ENCODE measurements around the gene AICDA. TPM values are rescaled to one million over a fixed set of nuclear protein-coding genes. Genes with fewer than 3 reads are reported as not detected.

AICDA gene
- polyA plus RNA-seq, 1 of the 3 experiments (the other 2 are of a cell fraction): not detected

DNA sequence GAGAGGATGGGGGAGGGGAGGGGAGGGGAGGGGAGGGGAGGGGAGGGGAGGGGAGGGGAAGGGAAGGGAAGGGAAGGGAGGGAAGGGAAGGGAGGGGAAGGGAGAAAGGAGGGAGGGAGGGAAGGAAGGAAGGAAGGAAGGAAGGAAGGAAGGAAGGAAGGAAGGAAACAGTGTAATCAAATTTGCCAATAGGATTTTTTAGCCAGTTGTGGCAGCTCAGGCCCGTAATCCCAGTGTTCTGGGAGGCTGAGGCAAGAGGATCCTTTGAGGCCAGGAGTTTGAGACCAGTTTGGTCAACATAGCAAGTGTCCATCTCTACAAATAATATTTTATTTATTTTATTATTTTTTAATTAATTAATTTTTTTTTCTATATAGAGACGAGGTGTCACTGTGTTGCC, 19.4 kb downstream of the AICDA start:
- no peaks in the 10 kb centered on the region for H3K36me3 ChIP-seq (replicated peaks in 1 of 2; ENCODE audit: control insufficient read depth in 1 of 2, insufficient read depth in 2 of 2, low read length in 1 of 2)
- H3K4me3 ChIP-seq (ENCODE audit: low read depth in 2 of 2, low read length in 1 of 2): no peak overlapping the region
- no peak overlapping the region for H3K4me2 ChIP-seq
- H3K9me3 ChIP-seq: no peaks in the 10 kb centered on the region
- no peaks in the 10 kb centered on the region for H4K20me1 ChIP-seq (ENCODE audit: insufficient read depth)
- no peak for DNase-seq
- no peak overlapping the region for H2AFZ ChIP-seq (ENCODE audit: low read depth)
- POLR2A ChIA-PET: no interaction called here
- 16% methylated on average over 2 of the region's 2 CpGs for WGBS (ENCODE audit: low lambda C conversion rate)
- no peaks in the 10 kb centered on the region for H3K79me2 ChIP-seq (ENCODE audit: insufficient read depth)
- H3K9me2 ChIP-seq: no peaks in the 10 kb centered on the region
- CTCF ChIA-PET: interaction anchor here (1.1 kb wide), 2 partner anchors 49 kb away, joined by 4 to 6 read pairs; no protein-coding TSS in a partner anchor
- TF ChIP-seq POLR2AphosphoS5 (IDR thresholded peaks at IDR 0.05; ENCODE audit: low read depth, low read length) (no peak), EZH2phosphoT487 (IDR thresholded peaks at IDR 0.05; ENCODE audit: borderline replicate concordance, low read depth) (no peak), MXI1 (IDR thresholded peaks at IDR 0.05; ENCODE audit: low read depth, low read length) (no peak), SIN3A (IDR thresholded peaks at IDR 0.05; ENCODE audit: borderline replicate concordance, low read depth, low read length) (no peak)
- peaks cover 18% of the 10 kb centered on the region; the same call in 1 of the 2 replicates for H3K27me3 ChIP-seq (ENCODE audit: insufficient read depth)
- H3K9ac ChIP-seq: no peak overlapping the region
- H3K4me1 ChIP-seq (ENCODE audit: control insufficient read depth in 1 of 2, insufficient read depth in 2 of 2, low read depth in 1 of 2, low read length in 1 of 2): no peaks in the 10 kb centered on the region
- no peaks in the 10 kb centered on the region for H3F3A ChIP-seq (replicated peaks; ENCODE audit: insufficient read depth)
- H3K27ac ChIP-seq (ENCODE audit: low read depth in 2 of 2, low read length in 1 of 2): no peak overlapping the region

DNA sequence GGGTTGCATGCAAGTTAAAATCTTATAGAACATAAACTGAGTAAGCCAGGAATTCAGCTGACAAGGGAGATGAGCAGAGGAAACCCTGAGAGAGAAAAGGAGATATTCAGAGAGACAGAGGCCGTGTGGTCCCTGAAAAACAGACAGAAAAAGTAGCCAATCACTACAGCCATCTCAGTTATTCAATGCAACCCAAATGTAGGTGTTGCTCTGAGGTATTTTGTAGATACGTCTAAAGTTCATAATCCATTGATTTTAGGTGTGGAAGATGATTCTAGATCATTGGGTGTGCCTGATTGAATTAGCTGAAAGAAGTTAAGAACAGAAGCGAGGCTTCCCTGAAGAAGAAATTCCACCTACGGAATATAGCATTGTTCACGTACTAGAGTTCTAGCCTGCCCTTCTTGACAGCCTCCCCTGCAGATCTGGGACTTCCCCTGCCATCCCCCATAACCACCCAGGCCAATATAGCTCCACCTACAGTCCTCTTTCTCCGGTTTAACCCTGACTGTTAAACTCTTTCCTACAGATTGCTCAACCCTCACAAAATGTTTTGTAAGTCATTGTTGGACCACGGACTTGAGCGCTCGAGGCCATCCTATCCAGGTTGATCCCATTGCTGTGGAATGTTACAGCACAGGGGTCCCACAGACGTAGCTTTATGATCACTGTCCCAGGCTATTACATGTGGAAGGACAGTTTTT, 21.7 kb downstream of the AICDA start:
- H3K27ac ChIP-seq (ENCODE audit: low read depth in 2 of 2, low read length in 1 of 2): no peak overlapping the region
- TF ChIP-seq, protein P1, sequence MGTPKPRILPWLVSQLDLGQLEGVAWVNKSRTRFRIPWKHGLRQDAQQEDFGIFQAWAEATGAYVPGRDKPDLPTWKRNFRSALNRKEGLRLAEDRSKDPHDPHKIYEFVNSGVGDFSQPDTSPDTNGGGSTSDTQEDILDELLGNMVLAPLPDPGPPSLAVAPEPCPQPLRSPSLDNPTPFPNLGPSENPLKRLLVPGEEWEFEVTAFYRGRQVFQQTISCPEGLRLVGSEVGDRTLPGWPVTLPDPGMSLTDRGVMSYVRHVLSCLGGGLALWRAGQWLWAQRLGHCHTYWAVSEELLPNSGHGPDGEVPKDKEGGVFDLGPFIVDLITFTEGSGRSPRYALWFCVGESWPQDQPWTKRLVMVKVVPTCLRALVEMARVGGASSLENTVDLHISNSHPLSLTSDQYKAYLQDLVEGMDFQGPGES (IDR thresholded peaks at IDR 0.05; ENCODE audit: low read depth, low read length): no peak
- no peak for TF ChIP-seq SIN3A (IDR thresholded peaks at IDR 0.05; ENCODE audit: borderline replicate concordance, low read depth, low read length)
- TF ChIP-seq TEAD4 (IDR thresholded peaks at IDR 0.05; ENCODE audit: borderline replicate concordance, insufficient read depth): no peak
- TF ChIP-seq YY1 (IDR thresholded peaks at IDR 0.05; ENCODE audit: low read depth): no peak
- TF ChIP-seq FOXJ3 (CRISPR knock-in tag; IDR thresholded peaks at IDR 0.05): no peak
- TF ChIP-seq, protein P2, sequence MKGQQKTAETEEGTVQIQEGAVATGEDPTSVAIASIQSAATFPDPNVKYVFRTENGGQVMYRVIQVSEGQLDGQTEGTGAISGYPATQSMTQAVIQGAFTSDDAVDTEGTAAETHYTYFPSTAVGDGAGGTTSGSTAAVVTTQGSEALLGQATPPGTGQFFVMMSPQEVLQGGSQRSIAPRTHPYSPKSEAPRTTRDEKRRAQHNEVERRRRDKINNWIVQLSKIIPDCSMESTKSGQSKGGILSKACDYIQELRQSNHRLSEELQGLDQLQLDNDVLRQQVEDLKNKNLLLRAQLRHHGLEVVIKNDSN (IDR thresholded peaks at IDR 0.05; ENCODE audit: borderline replicate concordance, low read depth): no peak
- TF ChIP-seq GATA2 (CRISPR knock-in tag; IDR thresholded peaks at IDR 0.05): no peak
- TF ChIP-seq, protein P3, sequence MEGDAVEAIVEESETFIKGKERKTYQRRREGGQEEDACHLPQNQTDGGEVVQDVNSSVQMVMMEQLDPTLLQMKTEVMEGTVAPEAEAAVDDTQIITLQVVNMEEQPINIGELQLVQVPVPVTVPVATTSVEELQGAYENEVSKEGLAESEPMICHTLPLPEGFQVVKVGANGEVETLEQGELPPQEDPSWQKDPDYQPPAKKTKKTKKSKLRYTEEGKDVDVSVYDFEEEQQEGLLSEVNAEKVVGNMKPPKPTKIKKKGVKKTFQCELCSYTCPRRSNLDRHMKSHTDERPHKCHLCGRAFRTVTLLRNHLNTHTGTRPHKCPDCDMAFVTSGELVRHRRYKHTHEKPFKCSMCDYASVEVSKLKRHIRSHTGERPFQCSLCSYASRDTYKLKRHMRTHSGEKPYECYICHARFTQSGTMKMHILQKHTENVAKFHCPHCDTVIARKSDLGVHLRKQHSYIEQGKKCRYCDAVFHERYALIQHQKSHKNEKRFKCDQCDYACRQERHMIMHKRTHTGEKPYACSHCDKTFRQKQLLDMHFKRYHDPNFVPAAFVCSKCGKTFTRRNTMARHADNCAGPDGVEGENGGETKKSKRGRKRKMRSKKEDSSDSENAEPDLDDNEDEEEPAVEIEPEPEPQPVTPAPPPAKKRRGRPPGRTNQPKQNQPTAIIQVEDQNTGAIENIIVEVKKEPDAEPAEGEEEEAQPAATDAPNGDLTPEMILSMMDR (IDR thresholded peaks at IDR 0.05): no peak
- TF ChIP-seq FOSL2 (IDR thresholded peaks at IDR 0.05; ENCODE audit: borderline replicate concordance, low read depth): no peak
- no peak for TF ChIP-seq NRF1 (IDR thresholded peaks at IDR 0.05; ENCODE audit: low read depth, low read length)
- TF ChIP-seq RAD21 (IDR thresholded peaks at IDR 0.05; ENCODE audit: low read length): no peak
- TF ChIP-seq ELF1 (IDR thresholded peaks at IDR 0.05): no peak
- no peak for TF ChIP-seq RXRA (IDR thresholded peaks at IDR 0.05; ENCODE audit: borderline replicate concordance, low read depth)
- no peak for TF ChIP-seq TCF12 (IDR thresholded peaks at IDR 0.05)
- H3K27me3 ChIP-seq (ENCODE audit: insufficient read depth): peaks cover 7% of the 10 kb centered on the region; the same call in 1 of the 2 replicates
- no peak overlapping the region for H2AFZ ChIP-seq (ENCODE audit: low read depth)
- H3F3A ChIP-seq (replicated peaks; ENCODE audit: insufficient read depth): no peaks in the 10 kb centered on the region
- no peaks in the 10 kb centered on the region for H3K4me1 ChIP-seq (ENCODE audit: control insufficient read depth in 1 of 2, insufficient read depth in 2 of 2, low read depth in 1 of 2, low read length in 1 of 2)
- H4K20me1 ChIP-seq (ENCODE audit: insufficient read depth): no peaks in the 10 kb centered on the region
- H3K36me3 ChIP-seq (replicated peaks in 1 of 2; ENCODE audit: control insufficient read depth in 1 of 2, insufficient read depth in 2 of 2, low read length in 1 of 2): no peaks in the 10 kb centered on the region
- no peaks in the 10 kb centered on the region for H3K9me3 ChIP-seq
- ChIA-PET CTCF (interaction anchor here (1.4 to 4.3 kb wide), 4 partner anchors 11 to 47 kb away, joined by 3 to 18 read pairs (median 4); no protein-coding TSS in a partner anchor), POLR2A (no interaction called here)
- no peak overlapping the region for H3K4me3 ChIP-seq (ENCODE audit: low read depth in 2 of 2, low read length in 1 of 2)
- H3K79me2 ChIP-seq (ENCODE audit: insufficient read depth): no peaks in the 10 kb centered on the region
- no peak overlapping the region for H3K4me2 ChIP-seq
- 22% methylated on average over 10 of the region's 10 CpGs for WGBS (ENCODE audit: low lambda C conversion rate)
- no peaks in the 10 kb centered on the region for H3K9me2 ChIP-seq
- no peak for DNase-seq
- no peak overlapping the region for H3K9ac ChIP-seq
